T-helper 2 cell treated with Interferon-gamma antibody and Interleukin-4, amounts not matched to agents 5 μg/mL and 100 μg/mL, for 36 hours (primary cell): Measurements from ENCODE around the gene NUTM1.
"Not testable (repeated sequence)": the region's sequence is repeated elsewhere in the genome, so short reads cannot be mapped to it uniquely, and the experiment has no call there.

Experiments used
- DNase-seq: peaks from one replicate; pipeline ENCODE4 v3.0.0; 2021; ENCODE audit warnings: low spot score
- H3K27ac Mint-ChIP-seq: one replicate; pipeline ENCODE4 v1.8.0; 2021; ENCODE audit warnings: mild to moderate bottlenecking, mixed read lengths
- H3K27me3 Mint-ChIP-seq: one replicate; pipeline ENCODE4 v1.8.0; 2021; ENCODE audit warnings: low read depth, mixed read lengths
- H3K36me3 Mint-ChIP-seq: one replicate; pipeline ENCODE4 v1.8.0; 2021; ENCODE audit warnings: low read depth, mixed read lengths
- H3K4me1 Mint-ChIP-seq: one replicate; pipeline ENCODE4 v1.8.0; 2021; ENCODE audit warnings: low read depth, mixed read lengths
- H3K4me3 Mint-ChIP-seq: one replicate; pipeline ENCODE4 v1.8.0; 2022; ENCODE audit warnings: mild to moderate bottlenecking, moderate library complexity, mixed read lengths
- H3K9me3 Mint-ChIP-seq: one replicate; pipeline ENCODE4 v1.8.0; 2021; ENCODE audit warnings: mixed read lengths

Gene NUTM1

GRCh38 chr15:34331809-34332208 lies 11.3 kb upstream of the NUTM1 start:
- Mint-ChIP-seq H3K27ac (peak overlapping the region; percentile 88), H3K4me3 (peak overlapping the region; percentile 63), H3K4me1 (peaks cover 64% of the 10 kb centered on the region), H3K9me3 (no peaks in the 10 kb centered on the region), H3K27me3 (no peaks in the 10 kb centered on the region), H3K36me3 (peaks cover 14% of the 10 kb centered on the region)
- DNase-seq = peak; percentile 40

GRCh38 chr15:34332553-34333120 lies 10.5 kb upstream of the NUTM1 start:
- DNase-seq = no peak
- Mint-ChIP-seq H3K4me1 (peaks cover 63% of the 10 kb centered on the region), H3K27ac (peak overlapping the region; percentile 88), H3K4me3 (peak overlapping the region; percentile 63), H3K27me3 (no peaks in the 10 kb centered on the region), H3K9me3 (no peaks in the 10 kb centered on the region), H3K36me3 (peaks cover 13% of the 10 kb centered on the region)

- H3K27ac Mint-ChIP-seq = peak overlapping the region; percentile 94
- H3K9me3 Mint-ChIP-seq = no peaks in the 10 kb centered on the region
- no peaks in the 10 kb centered on the region for H3K27me3 Mint-ChIP-seq
- H3K4me1 Mint-ChIP-seq = peaks cover 55% of the 10 kb centered on the region
- peak overlapping the region; percentile 99 for H3K4me3 Mint-ChIP-seq
- no peak for DNase-seq
- peaks cover 19% of the 10 kb centered on the region for H3K36me3 Mint-ChIP-seq
Observed at GRCh38 chr15:34334672-34335071, 8.4 kb upstream of the NUTM1 start.

DNA sequence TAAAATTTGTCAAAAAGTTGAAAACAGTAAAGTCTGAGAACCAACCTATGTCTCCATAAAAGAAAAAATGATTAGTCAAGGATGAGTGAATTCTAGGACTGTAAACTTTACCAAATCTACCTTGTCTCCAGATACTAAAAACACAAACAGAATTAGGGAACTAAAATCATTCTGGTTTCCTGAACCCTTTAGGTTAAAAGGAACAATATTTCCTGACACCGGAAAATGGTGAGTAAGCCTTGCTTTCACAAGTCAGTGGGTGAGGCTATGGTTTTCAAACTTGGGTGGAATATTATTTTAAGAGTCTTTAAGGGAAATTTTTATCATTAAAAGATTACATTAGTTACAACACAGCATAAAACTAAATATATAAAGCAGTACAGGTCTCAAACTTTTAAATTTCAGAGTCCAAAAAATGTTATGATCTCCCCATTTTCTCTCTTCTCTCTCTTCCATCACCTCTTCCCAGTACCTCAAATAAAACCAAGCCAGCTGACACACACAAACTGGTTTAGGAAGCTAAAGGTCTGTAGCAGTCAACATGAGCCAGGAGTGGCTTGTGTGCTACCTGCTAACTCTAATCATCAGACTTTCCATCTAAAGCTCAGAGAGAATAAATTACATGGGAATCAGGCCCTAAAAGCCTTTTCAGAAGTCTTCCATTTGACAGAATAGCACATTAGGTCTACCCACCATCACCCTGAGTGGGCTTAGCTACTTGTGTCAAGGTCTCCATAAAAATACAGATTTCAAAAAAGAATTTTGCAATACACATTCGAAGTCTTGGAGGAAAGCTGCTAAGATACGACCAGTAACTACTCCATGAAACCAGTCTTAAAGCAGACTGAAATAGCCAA lies 7.7 kb upstream of the NUTM1 start:
- H3K27me3 Mint-ChIP-seq = no peaks in the 10 kb centered on the region
- H3K27ac Mint-ChIP-seq = peak overlapping the region; percentile 94
- DNase-seq = no peak
- H3K9me3 Mint-ChIP-seq = no peaks in the 10 kb centered on the region
- H3K36me3 Mint-ChIP-seq = peaks cover 23% of the 10 kb centered on the region
- peak overlapping the region; percentile 99 for H3K4me3 Mint-ChIP-seq
- peaks cover 56% of the 10 kb centered on the region for H3K4me1 Mint-ChIP-seq

- no peaks in the 10 kb centered on the region for H3K27me3 Mint-ChIP-seq
- H3K36me3 Mint-ChIP-seq = peaks cover 30% of the 10 kb centered on the region
- DNase-seq = no peak
- H3K4me1 Mint-ChIP-seq = peaks cover 54% of the 10 kb centered on the region
- peak overlapping the region; percentile 99 for H3K4me3 Mint-ChIP-seq
- peak overlapping the region; percentile 94 for H3K27ac Mint-ChIP-seq
- H3K9me3 Mint-ChIP-seq = no peaks in the 10 kb centered on the region
Observed at GRCh38 chr15:34336231-34336990, 6.7 kb upstream of the NUTM1 start.

- no peaks in the 10 kb centered on the region for H3K9me3 Mint-ChIP-seq
- peaks cover 34% of the 10 kb centered on the region for H3K36me3 Mint-ChIP-seq
- H3K27ac Mint-ChIP-seq = peak overlapping the region; percentile 94
- no peak for DNase-seq
- H3K27me3 Mint-ChIP-seq = no peaks in the 10 kb centered on the region
- peak overlapping the region; percentile 99 for H3K4me3 Mint-ChIP-seq
- peaks cover 56% of the 10 kb centered on the region for H3K4me1 Mint-ChIP-seq
Observed at GRCh38 chr15:34336991-34337556, 6.0 kb upstream of the NUTM1 start.

- H3K27ac Mint-ChIP-seq = peak within 1 kb of the TSS; percentile 94
- H3K4me3 Mint-ChIP-seq = peak within 1 kb of the TSS; percentile 99
- no peaks in the 10 kb centered on the region for H3K27me3 Mint-ChIP-seq
- peak; percentile 91 for DNase-seq
- peaks cover 56% of the 10 kb centered on the region for H3K4me1 Mint-ChIP-seq
- H3K9me3 Mint-ChIP-seq = no peaks in the 10 kb centered on the region
- peaks cover 36% of the 10 kb centered on the region for H3K36me3 Mint-ChIP-seq
Observed at GRCh38 chr15:34337557-34338306, 5.4 kb upstream of the NUTM1 start, which contains the start of gene SLC12A6. SLC12A6 (minus strand) TSS chr15:34337781; CDS start chr15:34336680, 1,101 bp downstream.

DNA sequence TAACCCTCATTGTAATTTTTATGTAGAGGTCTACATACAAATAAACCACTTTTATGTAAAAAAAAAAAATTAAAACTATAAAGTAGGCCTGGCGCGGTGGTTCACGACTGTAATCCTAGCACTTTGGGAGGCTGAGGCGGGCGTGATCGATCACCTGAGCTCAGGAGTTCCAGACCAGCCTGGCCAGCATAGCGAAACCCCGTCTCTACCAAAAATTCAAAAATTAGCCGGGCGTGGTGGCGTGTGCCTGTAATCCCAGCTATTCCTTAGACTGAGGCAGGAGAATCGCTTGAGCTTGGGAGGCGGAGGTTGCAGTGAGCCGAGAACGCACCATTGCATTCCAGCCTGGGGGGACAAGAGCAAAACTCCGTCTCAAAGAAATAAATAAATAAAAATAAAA lies 4.8 kb upstream of the NUTM1 start:
- H3K27me3 Mint-ChIP-seq = no peaks in the 10 kb centered on the region
- DNase-seq = no peak
- H3K4me3 Mint-ChIP-seq = peak overlapping the region; percentile 75
- no peaks in the 10 kb centered on the region for H3K9me3 Mint-ChIP-seq
- H3K36me3 Mint-ChIP-seq = peaks cover 36% of the 10 kb centered on the region
- no peak overlapping the region for H3K27ac Mint-ChIP-seq
- H3K4me1 Mint-ChIP-seq = peaks cover 54% of the 10 kb centered on the region

DNA sequence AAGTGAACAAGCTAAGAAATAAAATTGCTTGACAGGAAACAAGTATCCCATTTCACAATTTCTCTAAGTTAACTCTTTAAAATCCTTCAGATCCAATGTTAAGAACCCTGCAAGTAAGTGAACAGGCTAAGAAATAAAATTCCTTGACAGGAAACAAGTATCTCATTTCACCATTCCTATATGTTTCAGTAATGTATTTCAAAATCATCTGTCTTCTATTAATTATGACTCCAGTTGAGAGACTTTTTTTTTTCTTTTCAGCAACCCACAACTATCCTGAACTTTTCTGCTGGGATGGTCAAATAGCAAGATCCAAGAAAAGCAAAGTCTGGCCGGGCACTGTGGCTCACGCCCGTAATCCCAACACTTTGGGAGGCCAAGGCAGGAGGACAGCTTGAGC lies 3.2 kb upstream of the NUTM1 start:
- peak overlapping the region; percentile 26 for H3K27ac Mint-ChIP-seq
- DNase-seq = no peak
- no peaks in the 10 kb centered on the region for H3K9me3 Mint-ChIP-seq
- H3K36me3 Mint-ChIP-seq = peaks cover 36% of the 10 kb centered on the region
- no peaks in the 10 kb centered on the region for H3K27me3 Mint-ChIP-seq
- peak overlapping the region; percentile 42 for H3K4me3 Mint-ChIP-seq
- peaks cover 43% of the 10 kb centered on the region for H3K4me1 Mint-ChIP-seq

GRCh38 chr15:34341381-34342212 lies 1.5 kb upstream of the NUTM1 start:
- Mint-ChIP-seq H3K27ac (no peak overlapping the region), H3K9me3 (no peaks in the 10 kb centered on the region), H3K36me3 (peaks cover 32% of the 10 kb centered on the region), H3K27me3 (no peaks in the 10 kb centered on the region), H3K4me3 (no peak overlapping the region), H3K4me1 (peaks cover 30% of the 10 kb centered on the region)
- DNase-seq = no peak

DNA sequence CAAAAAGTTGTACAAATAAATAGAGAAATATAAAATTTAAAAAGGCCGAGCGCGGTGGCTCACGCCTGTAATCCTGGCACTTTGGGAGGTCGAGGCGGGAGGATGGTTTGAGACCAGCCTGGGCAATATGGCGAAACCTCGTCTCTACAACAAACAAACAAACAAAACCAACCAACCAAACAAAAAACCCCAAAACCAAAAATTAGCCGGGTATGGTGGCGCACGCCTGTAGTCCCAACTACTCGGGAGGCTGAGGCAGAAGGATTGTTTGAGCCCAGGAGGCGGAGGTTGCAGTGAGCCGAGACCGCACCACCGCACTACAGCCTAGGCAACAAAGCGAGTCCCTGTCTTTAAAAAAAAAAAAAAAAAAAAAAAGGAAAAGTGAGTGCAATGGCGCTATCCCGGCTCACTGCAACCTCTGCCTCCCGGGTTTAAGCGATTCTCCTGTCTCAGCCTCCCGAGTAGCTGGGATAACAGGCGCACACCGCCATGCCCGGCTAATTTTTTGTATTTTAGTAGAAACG lies 840 bp upstream of the NUTM1 start:
- H3K4me3 Mint-ChIP-seq, DNase-seq, H3K27ac Mint-ChIP-seq, H3K9me3 Mint-ChIP-seq, H3K27me3 Mint-ChIP-seq: not testable (repeated sequence)
- Mint-ChIP-seq H3K4me1 (peaks cover 24% of the 10 kb centered on the region), H3K36me3 (peaks cover 30% of the 10 kb centered on the region)

DNA sequence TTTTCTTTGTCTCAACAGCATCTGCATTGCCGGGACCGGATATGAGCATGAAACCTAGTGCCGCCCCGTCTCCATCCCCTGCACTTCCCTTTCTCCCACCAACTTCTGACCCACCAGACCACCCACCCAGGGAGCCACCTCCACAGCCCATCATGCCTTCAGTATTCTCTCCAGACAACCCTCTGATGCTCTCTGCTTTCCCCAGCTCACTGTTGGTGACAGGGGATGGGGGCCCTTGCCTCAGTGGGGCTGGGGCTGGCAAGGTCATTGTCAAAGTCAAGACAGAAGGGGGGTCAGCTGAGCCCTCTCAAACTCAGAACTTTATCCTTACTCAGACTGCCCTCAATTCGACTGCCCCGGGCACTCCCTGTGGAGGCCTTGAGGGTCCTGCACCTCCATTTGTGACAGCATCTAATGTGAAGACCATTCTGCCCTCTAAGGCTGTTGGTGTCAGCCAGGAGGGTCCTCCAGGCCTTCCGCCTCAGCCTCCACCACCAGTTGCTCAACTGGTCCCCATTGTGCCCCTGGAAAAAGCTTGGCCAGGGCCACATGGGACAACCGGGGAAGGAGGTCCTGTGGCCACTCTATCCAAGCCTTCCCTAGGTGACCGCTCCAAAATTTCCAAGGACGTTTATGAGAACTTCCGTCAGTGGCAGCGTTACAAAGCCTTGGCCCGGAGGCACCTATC lies 5.0 kb downstream of the NUTM1 start:
- Mint-ChIP-seq H3K4me3 (no peak overlapping the region), H3K36me3 (no peaks in the 10 kb centered on the region), H3K9me3 (no peaks in the 10 kb centered on the region), H3K4me1 (no peaks in the 10 kb centered on the region), H3K27ac (no peak overlapping the region), H3K27me3 (no peaks in the 10 kb centered on the region)
- no peak for DNase-seq
